GM23338 (cell line): ENCODE measurements around the gene FAM120AOS.

Experiments
- CREB1 ChIP-seq: fragments of 250-450 bp; sonication (Bioruptor Pico); IDR thresholded peaks from 2 replicates; pipeline ENCODE4 v1.5.0; 2020; ENCODE audit warnings: low read depth, mild to moderate bottlenecking, moderate library complexity
- CTCF ChIP-seq, 2 experiments: fragments of 200-600 bp in 1 of 2; sonication (generic) in 1 of 2; conservative IDR thresholded peaks; 2 replicates each; pipeline versions ENCODE4 v1.5.1 to v1.6.1; 2016 to 2017; ENCODE audit warnings: antibody characterized with exemption in 2 of 2, low read depth in 2 of 2, mild to moderate bottlenecking in 2 of 2, moderate library complexity in 1 of 2
- ETS1 ChIP-seq: IDR thresholded peaks from 2 replicates; pipeline ENCODE4 v1.6.1; 2016; ENCODE audit warnings: antibody characterized with exemption
- EZH2 ChIP-seq: fragments of 200-600 bp; sonication (generic); IDR thresholded peaks from one replicate; pipeline ENCODE4 v1.8.0; 2017; ENCODE audit warnings: antibody characterized with exemption, mild to moderate bottlenecking, low read depth; ENCODE audit not compliant: unreplicated experiment
- EZH2phosphoT487 ChIP-seq: fragments of 200-600 bp; sonication (generic); IDR thresholded peaks from one replicate; pipeline ENCODE4 v1.8.1; 2018; ENCODE audit warnings: antibody characterized with exemption; ENCODE audit not compliant: unreplicated experiment
- JUNB ChIP-seq: IDR thresholded peaks from one replicate; pipeline ENCODE4 v1.6.1; 2016; ENCODE audit warnings: antibody characterized with exemption; ENCODE audit not compliant: unreplicated experiment
- NANOG ChIP-seq: IDR thresholded peaks from 2 replicates; pipeline ENCODE4 v1.6.1; 2016; ENCODE audit warnings: antibody characterized with exemption, borderline replicate concordance
- POLR2AphosphoS5 ChIP-seq: IDR thresholded peaks from 2 replicates; pipeline ENCODE4 v1.6.1; 2016; ENCODE audit warnings: antibody characterized with exemption, low read depth
- REST ChIP-seq: IDR thresholded peaks from one replicate; pipeline ENCODE4 v1.6.1; 2018; ENCODE audit warnings: antibody characterized with exemption; ENCODE audit not compliant: unreplicated experiment
- STAT1 ChIP-seq: IDR thresholded peaks from one replicate; pipeline ENCODE4 v1.6.1; 2016; ENCODE audit warnings: antibody characterized with exemption; ENCODE audit not compliant: unreplicated experiment
- ZNF331 ChIP-seq: fragments of 250-450 bp; sonication (Bioruptor Pico); IDR thresholded peaks from 2 replicates; pipeline ENCODE4 v1.5.0; 2020; ENCODE audit warnings: low read depth, mild to moderate bottlenecking, moderate library complexity
- TF ChIP-seq, protein P1 (sequence below): fragments of 250-450 bp; sonication (Bioruptor Pico); IDR thresholded peaks from 2 replicates; pipeline ENCODE4 v1.5.0; 2020; ENCODE audit warnings: mild to moderate bottlenecking, moderate library complexity

DNA sequence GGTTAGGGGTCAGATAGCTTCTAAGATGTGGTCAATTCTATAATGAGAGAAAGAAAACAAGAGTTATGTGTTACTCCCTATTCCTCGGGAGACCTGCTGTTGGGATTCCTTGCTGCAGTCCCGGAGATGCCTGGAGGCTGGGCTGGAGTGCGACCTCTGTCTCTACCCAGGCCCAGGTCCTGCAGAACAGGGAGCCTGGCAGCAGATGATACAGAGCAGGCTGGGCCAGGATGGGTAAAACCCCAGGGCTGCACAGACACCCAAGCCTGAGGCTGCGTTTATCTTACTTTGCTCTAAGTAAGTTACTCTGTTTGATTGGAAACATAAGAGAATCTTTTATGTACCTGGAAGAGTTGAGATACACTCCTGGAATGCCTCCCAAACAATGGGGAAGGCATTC lies 26.9 kb upstream of the FAM120AOS start:
- TF ChIP-seq EZH2 (no peak), EZH2phosphoT487 (no peak), CREB1 (no peak), STAT1 (no peak), REST (no peak), CTCF (conservative IDR thresholded peaks at IDR 0.05; ENCODE audit: low read depth in 2 of 2) (no peak), POLR2AphosphoS5 (no peak), NANOG (no peak), JUNB (no peak), ZNF331 (no peak), ETS1 (no peak)
- TF ChIP-seq, protein P1, sequence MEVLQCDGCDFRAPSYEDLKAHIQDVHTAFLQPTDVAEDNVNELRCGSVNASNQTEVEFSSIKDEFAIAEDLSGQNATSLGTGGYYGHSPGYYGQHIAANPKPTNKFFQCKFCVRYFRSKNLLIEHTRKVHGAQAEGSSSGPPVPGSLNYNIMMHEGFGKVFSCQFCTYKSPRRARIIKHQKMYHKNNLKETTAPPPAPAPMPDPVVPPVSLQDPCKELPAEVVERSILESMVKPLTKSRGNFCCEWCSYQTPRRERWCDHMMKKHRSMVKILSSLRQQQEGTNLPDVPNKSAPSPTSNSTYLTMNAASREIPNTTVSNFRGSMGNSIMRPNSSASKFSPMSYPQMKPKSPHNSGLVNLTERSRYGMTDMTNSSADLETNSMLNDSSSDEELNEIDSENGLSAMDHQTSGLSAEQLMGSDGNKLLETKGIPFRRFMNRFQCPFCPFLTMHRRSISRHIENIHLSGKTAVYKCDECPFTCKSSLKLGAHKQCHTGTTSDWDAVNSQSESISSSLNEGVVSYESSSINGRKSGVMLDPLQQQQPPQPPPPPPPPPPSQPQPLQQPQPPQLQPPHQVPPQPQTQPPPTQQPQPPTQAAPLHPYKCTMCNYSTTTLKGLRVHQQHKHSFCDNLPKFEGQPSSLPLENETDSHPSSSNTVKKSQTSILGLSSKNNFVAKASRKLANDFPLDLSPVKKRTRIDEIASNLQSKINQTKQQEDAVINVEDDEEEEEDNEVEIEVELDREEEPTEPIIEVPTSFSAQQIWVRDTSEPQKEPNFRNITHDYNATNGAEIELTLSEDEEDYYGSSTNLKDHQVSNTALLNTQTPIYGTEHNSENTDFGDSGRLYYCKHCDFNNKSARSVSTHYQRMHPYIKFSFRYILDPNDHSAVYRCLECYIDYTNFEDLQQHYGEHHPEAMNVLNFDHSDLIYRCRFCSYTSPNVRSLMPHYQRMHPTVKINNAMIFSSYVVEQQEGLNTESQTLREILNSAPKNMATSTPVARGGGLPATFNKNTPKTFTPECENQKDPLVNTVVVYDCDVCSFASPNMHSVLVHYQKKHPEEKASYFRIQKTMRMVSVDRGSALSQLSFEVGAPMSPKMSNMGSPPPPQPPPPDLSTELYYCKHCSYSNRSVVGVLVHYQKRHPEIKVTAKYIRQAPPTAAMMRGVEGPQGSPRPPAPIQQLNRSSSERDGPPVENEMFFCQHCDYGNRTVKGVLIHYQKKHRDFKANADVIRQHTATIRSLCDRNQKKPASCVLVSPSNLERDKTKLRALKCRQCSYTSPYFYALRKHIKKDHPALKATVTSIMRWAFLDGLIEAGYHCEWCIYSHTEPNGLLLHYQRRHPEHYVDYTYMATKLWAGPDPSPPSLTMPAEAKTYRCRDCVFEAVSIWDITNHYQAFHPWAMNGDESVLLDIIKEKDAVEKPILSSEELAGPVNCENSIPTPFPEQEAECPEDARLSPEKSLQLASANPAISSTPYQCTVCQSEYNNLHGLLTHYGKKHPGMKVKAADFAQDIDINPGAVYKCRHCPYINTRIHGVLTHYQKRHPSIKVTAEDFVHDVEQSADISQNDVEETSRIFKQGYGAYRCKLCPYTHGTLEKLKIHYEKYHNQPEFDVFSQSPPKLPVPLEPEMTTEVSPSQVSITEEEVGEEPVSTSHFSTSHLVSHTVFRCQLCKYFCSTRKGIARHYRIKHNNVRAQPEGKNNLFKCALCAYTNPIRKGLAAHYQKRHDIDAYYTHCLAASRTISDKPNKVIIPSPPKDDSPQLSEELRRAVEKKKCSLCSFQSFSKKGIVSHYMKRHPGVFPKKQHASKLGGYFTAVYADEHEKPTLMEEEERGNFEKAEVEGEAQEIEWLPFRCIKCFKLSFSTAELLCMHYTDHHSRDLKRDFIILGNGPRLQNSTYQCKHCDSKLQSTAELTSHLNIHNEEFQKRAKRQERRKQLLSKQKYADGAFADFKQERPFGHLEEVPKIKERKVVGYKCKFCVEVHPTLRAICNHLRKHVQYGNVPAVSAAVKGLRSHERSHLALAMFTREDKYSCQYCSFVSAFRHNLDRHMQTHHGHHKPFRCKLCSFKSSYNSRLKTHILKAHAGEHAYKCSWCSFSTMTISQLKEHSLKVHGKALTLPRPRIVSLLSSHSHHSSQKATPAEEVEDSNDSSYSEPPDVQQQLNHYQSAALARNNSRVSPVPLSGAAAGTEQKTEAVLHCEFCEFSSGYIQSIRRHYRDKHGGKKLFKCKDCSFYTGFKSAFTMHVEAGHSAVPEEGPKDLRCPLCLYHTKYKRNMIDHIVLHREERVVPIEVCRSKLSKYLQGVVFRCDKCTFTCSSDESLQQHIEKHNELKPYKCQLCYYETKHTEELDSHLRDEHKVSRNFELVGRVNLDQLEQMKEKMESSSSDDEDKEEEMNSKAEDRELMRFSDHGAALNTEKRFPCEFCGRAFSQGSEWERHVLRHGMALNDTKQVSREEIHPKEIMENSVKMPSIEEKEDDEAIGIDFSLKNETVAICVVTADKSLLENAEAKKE (CRISPR knock-in tag): no peak
